Measurements from ENCODE around the gene ATP23. TPM values are rescaled to one million over a fixed set of nuclear protein-coding genes. Genes with fewer than 3 reads are reported as not detected.
A peak's percentile ranks its signal among the peaks of the same experiment; 100 is the strongest.

Gene ATP23
- total and polyA plus RNA-seq, 4 experiments from 2014 or later: 6.1 to 22.9 (median 11.7) TPM

DNA sequence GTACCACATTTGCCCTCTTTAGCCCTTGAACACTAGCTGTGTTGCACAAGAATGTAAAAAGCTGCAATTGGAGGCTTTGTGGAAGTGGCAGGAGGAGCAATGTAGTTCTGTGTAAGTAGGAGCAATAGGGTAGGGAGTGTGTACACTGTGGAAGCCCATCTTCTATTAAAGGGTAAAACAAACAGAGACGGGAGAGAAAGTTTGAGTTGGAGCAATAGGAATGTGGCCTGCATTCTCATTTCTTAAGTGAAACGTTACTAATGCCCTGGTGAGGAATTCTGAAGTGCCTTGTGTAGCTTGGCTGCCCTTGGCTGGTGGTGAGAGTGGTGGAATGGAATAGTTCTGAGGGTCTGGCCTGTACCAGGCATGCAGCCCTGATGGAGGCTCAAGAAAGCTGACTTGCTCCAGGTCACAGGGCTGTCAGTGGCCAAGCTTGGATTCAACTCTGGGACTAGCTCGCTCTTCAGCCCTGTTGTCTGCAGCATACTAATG lies 38.8 kb upstream of the ATP23 start:
- H3K27me3 ChIP-seq (ENCODE audit: insufficient read depth, low read length): no peaks in the 10 kb centered on the region
- no peak for DNase-seq
- peaks cover 27 to 31% (median 30%) of the 10 kb centered on the region in 4 donors for H3K4me1 Mint-ChIP-seq
- no peak overlapping the region for H3K27ac ChIP-seq (ENCODE audit: low read depth, low read length)
- H3K27ac Mint-ChIP-seq: peak overlapping the region in 2 of 7 donors; percentile 13 to 36
- H3K4me3 ChIP-seq (ENCODE audit: low read length in 2 of 2): no peak overlapping the region
- intact Hi-C loops (cut with micrococcal nuclease): no loop called here
- POLR2A ChIA-PET (ENCODE audit: partially characterized antibody): interaction anchor here (0.7 to 1.5 kb wide), 6 partner anchors 58 to 100 kb away, joined by 3 to 5 read pairs (median 3); no protein-coding TSS in a partner anchor
- H3K4me3 Mint-ChIP-seq: no peak overlapping the region
- CTCF ChIA-PET (ENCODE audit: partially characterized antibody): interaction anchor here (0.8 to 9.8 kb wide), 17 partner anchors 7 to 318 kb away, joined by 3 to 125 read pairs (median 16); partner anchors contain the start of genes AVIL, CTDSP2, CYP27B1 and TSFM
- H3K36me3 Mint-ChIP-seq: no peaks in the 10 kb centered on the region
- peaks cover 29% of the 10 kb centered on the region for H3K4me1 ChIP-seq (ENCODE audit: insufficient read depth, low read length)
- peaks cover 0 to 3% of the 10 kb centered on the region in 2 donors for H3K27me3 Mint-ChIP-seq
- H3K9me3 Mint-ChIP-seq: peaks cover 0 to 2% (median 0%) of the 10 kb centered on the region in 8 donors
- H3K36me3 ChIP-seq (ENCODE audit: insufficient read depth, low read length): no peaks in the 10 kb centered on the region
- no peaks in the 10 kb centered on the region for H3K9me3 ChIP-seq (ENCODE audit: control insufficient read depth in 1 of 2, low read length in 2 of 2)

DNA sequence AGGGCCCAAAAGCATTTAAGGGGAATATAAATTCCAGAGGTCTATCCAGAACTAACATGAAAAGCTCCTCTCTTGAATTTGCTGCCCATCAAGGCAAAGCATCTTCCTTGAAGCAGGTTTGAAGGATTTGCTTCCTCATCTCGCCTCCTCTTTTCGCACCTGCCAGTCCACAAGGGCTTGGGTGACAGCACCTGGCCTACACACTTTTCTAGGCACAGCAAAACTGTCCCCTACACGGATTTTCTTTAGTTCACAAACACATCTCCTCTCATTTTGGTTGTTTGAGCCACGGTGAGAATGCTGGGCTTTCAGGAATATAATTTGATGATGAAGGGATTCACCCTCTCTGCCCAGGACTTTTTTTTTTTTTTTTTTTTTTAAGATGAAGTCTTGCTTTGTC lies 36.9 kb upstream of the ATP23 start:
- Mint-ChIP-seq H3K4me3 (no peak overlapping the region), H3K9me3 (peaks cover 0 to 2% (median 0%) of the 10 kb centered on the region in 8 donors), H3K4me1 (peaks cover 8 to 12% (median 12%) of the 10 kb centered on the region in 4 donors), H3K27ac (no peak overlapping the region), H3K36me3 (no peaks in the 10 kb centered on the region), H3K27me3 (peaks cover 0 to 3% of the 10 kb centered on the region in 2 donors)
- Histone ChIP-seq H3K9me3 (ENCODE audit: control insufficient read depth in 1 of 2, low read length in 2 of 2) (no peaks in the 10 kb centered on the region), H3K4me3 (ENCODE audit: low read length in 2 of 2) (no peak overlapping the region), H3K4me1 (ENCODE audit: insufficient read depth, low read length) (peaks cover 10% of the 10 kb centered on the region), H3K27me3 (ENCODE audit: insufficient read depth, low read length) (no peaks in the 10 kb centered on the region), H3K27ac (ENCODE audit: low read depth, low read length) (no peak overlapping the region), H3K36me3 (ENCODE audit: insufficient read depth, low read length) (no peaks in the 10 kb centered on the region)
- no peak for DNase-seq
- intact Hi-C loops (cut with micrococcal nuclease): loop anchor here (2.0 kb wide), 2 partner anchors 36 to 140 kb away; partner anchors contain the start of gene ATP23
- ChIA-PET POLR2A (ENCODE audit: partially characterized antibody) (interaction anchor here (0.6 to 2.5 kb wide), 9 partner anchors 8 to 147 kb away, joined by 3 to 12 read pairs (median 3); partner anchors contain the start of gene TSFM), CTCF (ENCODE audit: partially characterized antibody) (interaction anchor here (0.9 to 9.8 kb wide), 30 partner anchors 9 to 321 kb away, joined by 3 to 125 read pairs (median 8); partner anchors contain the start of genes AVIL, CTDSP2, CYP27B1 and TSFM)

DNA sequence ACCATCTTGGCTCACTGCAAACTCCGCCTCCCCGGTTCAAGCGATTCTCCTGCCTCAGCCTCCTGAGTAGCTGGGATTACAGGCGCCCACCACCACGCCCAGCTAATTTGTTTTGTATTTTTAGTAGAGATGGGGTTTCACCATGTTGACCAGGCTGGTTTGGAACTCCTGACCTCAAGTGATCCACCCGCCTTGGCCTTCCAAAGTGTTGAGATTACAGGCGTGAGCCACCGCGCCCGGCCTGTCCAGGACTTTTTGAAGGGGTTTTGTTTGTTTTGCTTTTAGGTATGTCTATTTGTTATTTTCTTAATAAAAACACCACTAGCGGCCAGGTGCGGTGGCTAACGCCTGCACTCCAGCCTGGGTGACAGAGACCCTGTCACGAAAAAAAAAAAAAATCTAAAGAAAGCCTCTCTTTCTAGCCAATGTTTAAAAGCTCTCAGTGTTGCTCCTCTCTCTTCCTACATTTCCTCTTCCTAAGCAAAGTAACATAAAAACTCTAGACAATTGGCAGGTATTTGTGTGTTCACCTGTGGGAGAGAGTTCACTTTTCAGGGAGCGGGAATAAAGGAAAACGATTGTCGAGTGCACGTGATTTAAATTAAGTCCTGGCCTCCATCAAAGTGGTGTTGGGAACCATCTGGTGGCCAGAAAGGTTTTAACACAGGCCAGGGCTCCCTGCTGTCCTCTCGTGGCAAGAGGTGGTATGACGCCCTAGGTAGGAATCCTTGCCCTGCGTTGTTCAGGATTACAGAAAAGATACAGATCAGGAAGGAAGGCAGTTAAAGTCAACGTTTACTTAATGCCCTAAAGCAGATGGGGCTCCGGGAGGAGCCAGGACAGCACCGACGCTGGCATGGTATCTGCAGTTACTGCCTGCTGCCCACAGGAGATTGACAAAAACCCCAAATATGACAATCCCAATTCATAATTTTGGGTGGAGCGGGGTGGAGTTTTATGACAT lies 36.2 kb upstream of the ATP23 start:
- Mint-ChIP-seq H3K27me3 (peaks cover 0 to 3% of the 10 kb centered on the region in 2 donors), H3K36me3 (no peaks in the 10 kb centered on the region), H3K4me3 (peak overlapping the region in 6 of 8 donors; percentile 37 to 74 (median 64)), H3K4me1 (peaks cover 5 to 9% (median 7%) of the 10 kb centered on the region in 4 donors), H3K27ac (peak overlapping the region; percentile 2 to 86 (median 50)), H3K9me3 (peaks cover 0 to 2% (median 0%) of the 10 kb centered on the region in 8 donors)
- no peaks in the 10 kb centered on the region for H3K36me3 ChIP-seq (ENCODE audit: insufficient read depth, low read length)
- no peaks in the 10 kb centered on the region for H3K9me3 ChIP-seq (ENCODE audit: control insufficient read depth in 1 of 2, low read length in 2 of 2)
- H3K4me1 ChIP-seq (ENCODE audit: insufficient read depth, low read length): peaks cover 3% of the 10 kb centered on the region
- intact Hi-C loops (cut with micrococcal nuclease): loop anchor here (1.0 to 2.0 kb wide), 9 partner anchors 31 to 322 kb away; partner anchors contain the start of genes ATP23, CTDSP2 and TSFM
- peak; percentile 76 to 84 (median 80) for DNase-seq
- H3K27me3 ChIP-seq (ENCODE audit: insufficient read depth, low read length): no peaks in the 10 kb centered on the region
- no peak overlapping the region for H3K27ac ChIP-seq (ENCODE audit: low read depth, low read length)
- no peak overlapping the region for H3K4me3 ChIP-seq (ENCODE audit: low read length in 2 of 2)
- POLR2A ChIA-PET (ENCODE audit: partially characterized antibody): interaction anchor here (0.6 to 2.5 kb wide), 9 partner anchors 8 to 148 kb away, joined by 3 to 12 read pairs (median 3); no protein-coding TSS in a partner anchor
- CTCF ChIA-PET (ENCODE audit: partially characterized antibody): interaction anchor here (0.7 to 9.8 kb wide), 39 partner anchors 9 to 322 kb away, joined by 3 to 125 read pairs (median 6); partner anchors contain the start of genes AVIL, CTDSP2, CYP27B1 and EEF1AKMT3

DNA sequence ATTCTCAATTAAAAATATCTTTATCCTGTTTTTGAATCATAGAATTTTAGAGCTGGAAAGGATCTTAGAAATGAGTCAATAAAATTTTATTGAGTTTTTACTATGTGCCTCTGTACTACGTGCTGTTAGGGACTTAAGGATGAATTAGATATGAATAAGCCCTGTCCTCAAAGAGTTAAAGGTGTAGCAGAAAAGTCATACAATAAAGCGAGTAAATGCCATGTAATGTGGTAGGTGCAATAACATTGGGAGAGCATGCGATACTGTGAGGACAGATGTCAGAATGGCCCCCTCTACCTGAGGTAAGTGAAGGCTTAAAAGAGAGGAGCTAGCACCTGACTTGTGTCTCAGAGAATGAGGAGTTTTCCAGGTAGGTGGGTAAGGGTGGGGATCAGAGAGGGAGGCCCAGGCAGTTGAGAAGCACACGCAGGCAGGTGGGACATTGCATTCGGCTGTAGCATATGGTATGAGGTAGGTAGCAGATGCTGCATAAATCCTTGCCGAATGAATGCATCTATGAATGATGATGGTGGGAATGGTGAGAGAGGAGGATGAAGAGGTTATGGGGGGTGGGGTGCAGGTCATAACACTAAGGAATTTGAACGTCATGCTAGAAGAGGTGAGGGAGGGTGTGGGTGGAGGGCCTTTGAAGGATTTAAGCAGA lies 35.4 kb upstream of the ATP23 start:
- no peaks in the 10 kb centered on the region for H3K27me3 ChIP-seq (ENCODE audit: insufficient read depth, low read length)
- no peak overlapping the region for H3K4me3 Mint-ChIP-seq
- H3K4me1 Mint-ChIP-seq: peaks cover 5 to 9% (median 7%) of the 10 kb centered on the region in 4 donors
- no peak overlapping the region for H3K4me3 ChIP-seq (ENCODE audit: low read length in 2 of 2)
- DNase-seq: no peak
- peaks cover 0 to 2% (median 0%) of the 10 kb centered on the region in 8 donors for H3K9me3 Mint-ChIP-seq
- CTCF ChIA-PET (ENCODE audit: partially characterized antibody): interaction anchor here (0.7 to 9.8 kb wide), 31 partner anchors 10 to 323 kb away, joined by 3 to 125 read pairs (median 7); partner anchors contain the start of genes AVIL, CTDSP2, CYP27B1 and EEF1AKMT3
- no peaks in the 10 kb centered on the region for H3K4me1 ChIP-seq (ENCODE audit: insufficient read depth, low read length)
- H3K27me3 Mint-ChIP-seq: peaks cover 0 to 3% of the 10 kb centered on the region in 2 donors
- H3K36me3 Mint-ChIP-seq: no peaks in the 10 kb centered on the region
- intact Hi-C loops (cut with micrococcal nuclease): loop anchor here (1.0 to 2.0 kb wide), 9 partner anchors 30 to 323 kb away; partner anchors contain the start of genes ATP23, CTDSP2 and TSFM
- no peaks in the 10 kb centered on the region for H3K9me3 ChIP-seq (ENCODE audit: control insufficient read depth in 1 of 2, low read length in 2 of 2)
- POLR2A ChIA-PET (ENCODE audit: partially characterized antibody): interaction anchor here (0.6 to 1.3 kb wide), 2 partner anchors 69 to 104 kb away, joined by 3 read pairs; no protein-coding TSS in a partner anchor
- no peak overlapping the region for H3K27ac ChIP-seq (ENCODE audit: low read depth, low read length)
- H3K36me3 ChIP-seq (ENCODE audit: insufficient read depth, low read length): no peaks in the 10 kb centered on the region
- peak overlapping the region in 2 of 7 donors; percentile 11 to 25 for H3K27ac Mint-ChIP-seq

DNA sequence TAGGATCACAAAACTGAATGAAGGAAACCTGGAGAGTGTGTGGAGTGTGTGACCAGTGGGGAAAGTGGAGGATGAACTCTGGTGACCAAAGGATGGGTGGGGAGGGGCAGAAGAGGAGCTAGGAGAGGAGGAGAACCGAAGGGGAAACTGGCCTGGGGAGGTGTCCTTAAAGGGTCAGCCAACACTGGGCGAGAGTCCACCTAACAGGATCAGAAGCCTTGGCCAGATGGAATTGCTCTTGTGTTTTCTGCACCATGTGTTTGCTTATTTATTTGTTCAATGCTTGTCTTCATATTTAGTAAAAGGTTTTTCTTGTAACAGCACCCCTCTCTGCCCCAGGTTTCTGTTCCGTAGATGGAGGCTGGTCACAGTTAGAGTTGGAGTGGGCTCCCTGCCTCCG lies 34.5 kb upstream of the ATP23 start:
- peak overlapping the region in 1 of 7 donors; percentile 34 for H3K27ac Mint-ChIP-seq
- H3K27ac ChIP-seq (ENCODE audit: low read depth, low read length): no peak overlapping the region
- intact Hi-C loops (cut with micrococcal nuclease): no loop called here
- no peak overlapping the region for H3K4me3 Mint-ChIP-seq
- no peak overlapping the region for H3K4me3 ChIP-seq (ENCODE audit: low read length in 2 of 2)
- peaks cover 0 to 2% (median 0%) of the 10 kb centered on the region in 8 donors for H3K9me3 Mint-ChIP-seq
- POLR2A ChIA-PET (ENCODE audit: partially characterized antibody): interaction anchor here (0.6 kb wide), 1 partner anchor 70 kb away, joined by 3 read pairs; no protein-coding TSS in a partner anchor
- no peak for DNase-seq
- H3K9me3 ChIP-seq (ENCODE audit: control insufficient read depth in 1 of 2, low read length in 2 of 2): no peaks in the 10 kb centered on the region
- CTCF ChIA-PET (ENCODE audit: partially characterized antibody): interaction anchor here (0.8 to 9.8 kb wide), 7 partner anchors 11 to 125 kb away, joined by 3 to 125 read pairs (median 3); no protein-coding TSS in a partner anchor
- H3K27me3 Mint-ChIP-seq: peaks cover 0 to 3% of the 10 kb centered on the region in 2 donors
- no peaks in the 10 kb centered on the region for H3K36me3 Mint-ChIP-seq
- no peaks in the 10 kb centered on the region for H3K27me3 ChIP-seq (ENCODE audit: insufficient read depth, low read length)
- H3K4me1 Mint-ChIP-seq: peaks cover 5 to 7% (median 6%) of the 10 kb centered on the region in 4 donors
- no peaks in the 10 kb centered on the region for H3K36me3 ChIP-seq (ENCODE audit: insufficient read depth, low read length)
- no peaks in the 10 kb centered on the region for H3K4me1 ChIP-seq (ENCODE audit: insufficient read depth, low read length)

DNA sequence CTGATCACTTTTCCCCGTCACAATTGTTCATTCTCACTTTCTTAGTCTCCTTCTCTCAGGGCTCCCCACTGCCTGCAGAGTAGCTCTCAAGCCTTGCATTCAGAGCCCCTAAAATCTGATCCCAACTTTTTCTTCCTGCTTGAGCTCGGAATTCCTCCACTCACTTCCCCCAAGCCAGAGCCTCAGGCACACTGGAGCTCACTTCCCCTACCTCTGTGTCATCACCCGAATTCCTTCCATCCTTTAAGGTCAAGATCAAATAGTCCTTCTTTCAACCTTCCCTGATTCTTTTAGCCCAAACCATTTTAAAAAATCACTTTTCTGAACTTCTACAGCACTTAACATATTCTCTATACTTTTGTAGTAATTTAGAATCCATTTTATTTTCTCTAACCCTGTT lies 34.1 kb upstream of the ATP23 start:
- Histone ChIP-seq H3K27ac (ENCODE audit: low read depth, low read length) (no peak overlapping the region), H3K27me3 (ENCODE audit: insufficient read depth, low read length) (no peaks in the 10 kb centered on the region), H3K4me1 (ENCODE audit: insufficient read depth, low read length) (no peaks in the 10 kb centered on the region), H3K9me3 (ENCODE audit: control insufficient read depth in 1 of 2, low read length in 2 of 2) (no peaks in the 10 kb centered on the region), H3K36me3 (ENCODE audit: insufficient read depth, low read length) (no peaks in the 10 kb centered on the region), H3K4me3 (ENCODE audit: low read length in 2 of 2) (no peak overlapping the region)
- H3K36me3 Mint-ChIP-seq: no peaks in the 10 kb centered on the region
- H3K27ac Mint-ChIP-seq: no peak overlapping the region
- intact Hi-C loops (cut with micrococcal nuclease): no loop called here
- ChIA-PET CTCF (ENCODE audit: partially characterized antibody) (interaction anchor here (0.8 to 9.8 kb wide), 6 partner anchors 12 to 126 kb away, joined by 3 to 125 read pairs (median 24); no protein-coding TSS in a partner anchor), POLR2A (ENCODE audit: partially characterized antibody) (interaction anchor here (0.6 kb wide), 1 partner anchor 185 kb away, joined by 3 read pairs; no protein-coding TSS in a partner anchor)
- H3K4me1 Mint-ChIP-seq: peaks cover 5 to 7% (median 6%) of the 10 kb centered on the region in 4 donors
- peaks cover 0 to 3% of the 10 kb centered on the region in 2 donors for H3K27me3 Mint-ChIP-seq
- DNase-seq: no peak
- H3K4me3 Mint-ChIP-seq: no peak overlapping the region
- peaks cover 0 to 2% (median 0%) of the 10 kb centered on the region in 8 donors for H3K9me3 Mint-ChIP-seq
